Natural killer cell (primary cell): ENCODE measurements around the gene TAPT1. TPM values are rescaled to one million over a fixed set of nuclear protein-coding genes. Genes with fewer than 3 reads are reported as not detected.

Experiments
- ATAC-seq, 3 donors: fragments of 150-1000 bp in 2 of 3; fragments of 200-7000 bp in 1 of 3; cut with Tn5 transposase; 1 replicate in 1 of 3; 2 replicates in 2 of 3; pipeline ENCODE4 v1.10.0; 2021; ENCODE audit warnings: mild to moderate bottlenecking in 2 of 3, moderate library complexity in 2 of 3
- DNase-seq, 2 donors: peaks; one replicate each; pipeline versions ENCODE4 v3.0.0 to v3.0.0-alpha.2; 2013 to 2021; ENCODE audit warnings: mixed read lengths in 1 of 2
- H3K27ac ChIP-seq: one replicate; pipeline ENCODE4 v1.5.1; 2013; ENCODE audit warnings: mild to moderate bottlenecking, low read length
- H3K27me3 ChIP-seq: one replicate; pipeline ENCODE4 v1.6.1; 2013; ENCODE audit warnings: low read length; ENCODE audit not compliant: control insufficient read depth, insufficient read depth
- H3K36me3 ChIP-seq: one replicate; pipeline ENCODE4 v1.6.1; 2013; ENCODE audit warnings: low read length; ENCODE audit not compliant: control insufficient read depth, insufficient read depth
- H3K4me1 ChIP-seq: one replicate; pipeline ENCODE4 v1.6.1; 2013; ENCODE audit warnings: low read length; ENCODE audit not compliant: control insufficient read depth, insufficient read depth
- H3K4me3 ChIP-seq: one replicate; pipeline ENCODE4 v1.5.1; 2013; ENCODE audit warnings: low read length
- H3K9me3 ChIP-seq: one replicate; pipeline ENCODE4 v1.6.1; 2013; ENCODE audit warnings: low read length; ENCODE audit not compliant: control insufficient read depth, insufficient read depth
- H3K27ac Mint-ChIP-seq, 2 donors: one replicate each; pipeline ENCODE4 v1.8.0; 2022; ENCODE audit warnings: mild to moderate bottlenecking in 2 of 2, mixed read lengths in 2 of 2, moderate library complexity in 1 of 2
- H3K27me3 Mint-ChIP-seq, 2 donors: one replicate each; pipeline ENCODE4 v1.8.0; 2022; ENCODE audit warnings: low read depth in 2 of 2, mixed read lengths in 2 of 2
- H3K36me3 Mint-ChIP-seq: one replicate; pipeline ENCODE4 v1.8.0; 2022; ENCODE audit warnings: mixed read lengths
- H3K4me1 Mint-ChIP-seq, 2 donors: one replicate each; pipeline ENCODE4 v1.8.0; 2022; ENCODE audit warnings: mixed read lengths in 2 of 2
- H3K4me3 Mint-ChIP-seq: one replicate; pipeline ENCODE4 v1.8.0; 2022; ENCODE audit warnings: mild to moderate bottlenecking, moderate library complexity, mixed read lengths
- H3K9me3 Mint-ChIP-seq, 2 donors: one replicate each; pipeline ENCODE4 v1.8.0; 2022; ENCODE audit warnings: mixed read lengths in 2 of 2
- CTCF ChIP-seq: fragments of 200-600 bp; IDR thresholded peaks from one replicate; pipeline ENCODE4 v1.8.0; 2022; ENCODE audit warnings: antibody characterized with exemption
- WGBS: methylation state at CpG from one replicate; pipeline ENCODE4 v1.1.7; 2013; ENCODE audit warnings: missing lambda C conversion rate; ENCODE audit not compliant: insufficient coverage; 5-methylcytosine and 5-hydroxymethylcytosine counted together
- intact Hi-C: fragments of 100-400 bp; cut with micrococcal nuclease; formaldehyde crosslinking; loops from one replicate; pipeline ENCODE4 v1.14.2; 2022
- total RNA-seq, 4 donors: library from RNA; stranded (reverse); fragments of 120-200 nt in 1 of 4; gene quantifications; one replicate each; pipeline versions ENCODE4 v1.2.3 to v1.2.4, GENCODE V29; 2013 to 2022

Gene TAPT1
- total RNA-seq, 3 donors from 2014 or later (not counting 1 experiment from before 2014, with no cell fraction given) = 52.5 to 67.5 (median 52.7) TPM

DNA sequence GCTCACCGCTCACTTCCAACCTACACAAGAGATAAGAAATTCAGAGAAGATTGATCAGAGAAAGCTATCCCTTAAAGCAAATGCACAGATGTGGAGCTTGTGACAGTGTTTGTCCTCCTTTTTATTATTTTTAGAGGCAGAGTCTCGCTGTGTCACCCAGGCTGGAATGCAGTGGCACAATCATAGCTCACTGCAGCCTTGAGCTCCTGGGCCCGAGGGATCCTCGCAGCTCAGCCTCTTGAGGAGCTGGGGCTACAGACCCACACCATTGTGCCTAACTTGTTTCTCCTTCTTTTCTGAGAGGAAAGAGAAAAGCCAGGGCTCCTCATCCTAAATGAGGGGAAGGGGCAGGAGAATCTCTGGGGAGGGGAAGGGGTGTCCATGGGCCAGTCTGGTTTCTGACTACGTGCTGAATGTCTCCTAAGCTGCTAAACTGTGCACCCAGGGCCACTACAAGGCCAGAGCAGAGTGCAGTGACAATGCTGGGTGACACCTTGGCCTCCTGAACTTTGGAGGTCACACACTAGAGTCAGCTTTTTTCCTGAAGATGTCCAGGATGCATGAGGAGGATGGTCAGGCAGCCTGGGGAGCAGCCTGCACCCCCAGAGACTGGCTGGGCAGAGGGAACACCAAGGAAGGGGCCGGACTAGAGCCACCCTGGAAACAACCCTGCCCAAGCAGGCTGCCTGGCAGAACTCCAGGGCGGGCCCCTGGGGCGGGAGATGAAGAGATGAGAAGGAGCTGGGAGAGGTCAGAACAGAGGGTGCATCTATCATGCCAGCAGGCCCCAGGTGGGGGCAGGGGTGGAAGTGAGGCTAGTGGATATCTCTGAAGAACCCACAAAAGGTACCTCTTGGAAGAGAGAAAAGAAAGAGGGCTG lies 87.0 kb downstream of the TAPT1 start:
- Mint-ChIP-seq H3K9me3 (peaks cover 5 to 6% of the 10 kb centered on the region in 2 donors), H3K36me3 (no peaks in the 10 kb centered on the region), H3K4me1 (peaks cover 0 to 6% of the 10 kb centered on the region in 2 donors), H3K27me3 (peaks cover 16 to 43% of the 10 kb centered on the region in 2 donors), H3K4me3 (no peak overlapping the region), H3K27ac (no peak overlapping the region)
- DNase-seq = no peak
- Histone ChIP-seq H3K9me3 (no peaks in the 10 kb centered on the region), H3K36me3 (no peaks in the 10 kb centered on the region), H3K27me3 (no peaks in the 10 kb centered on the region), H3K4me3 (no peak overlapping the region), H3K27ac (no peak overlapping the region), H3K4me1 (no peaks in the 10 kb centered on the region)
- intact Hi-C loops = no loop called here
- ATAC-seq = no peak
- 81% methylated on average over 8 of the region's 8 CpGs for WGBS
- no peak for TF ChIP-seq CTCF

- no peaks in the 10 kb centered on the region for H3K36me3 ChIP-seq
- Mint-ChIP-seq H3K9me3 (peaks cover 0 to 3% of the 10 kb centered on the region in 2 donors), H3K36me3 (no peaks in the 10 kb centered on the region), H3K27me3 (peaks cover 17 to 44% of the 10 kb centered on the region in 2 donors), H3K4me3 (no peak overlapping the region), H3K27ac (no peak overlapping the region), H3K4me1 (peaks cover 0 to 6% of the 10 kb centered on the region in 2 donors)
- H3K4me1 ChIP-seq = no peaks in the 10 kb centered on the region
- intact Hi-C loops = no loop called here
- H3K27ac ChIP-seq = no peak overlapping the region
- no peaks in the 10 kb centered on the region for H3K27me3 ChIP-seq
- no peak overlapping the region for H3K4me3 ChIP-seq
- ATAC-seq = no peak
- H3K9me3 ChIP-seq = no peaks in the 10 kb centered on the region
- WGBS = 95% methylated on average over 5 of the region's 5 CpGs
- TF ChIP-seq CTCF = no peak
- DNase-seq = no peak
Measured at GRCh38 chr4:16136827-16137226, 89.4 kb downstream of the TAPT1 start.

GRCh38 chr4:16136311-16136710 lies 90.0 kb downstream of the TAPT1 start:
- no peak overlapping the region for H3K4me3 Mint-ChIP-seq
- H3K27ac ChIP-seq = no peak overlapping the region
- ATAC-seq = no peak
- H3K27me3 ChIP-seq = no peaks in the 10 kb centered on the region
- H3K9me3 ChIP-seq = no peaks in the 10 kb centered on the region
- intact Hi-C loops = no loop called here
- H3K4me1 Mint-ChIP-seq = peaks cover 0 to 6% of the 10 kb centered on the region in 2 donors
- H3K4me3 ChIP-seq = no peak overlapping the region
- 40% methylated on average over 1 of the region's 1 CpG for WGBS
- no peaks in the 10 kb centered on the region for H3K4me1 ChIP-seq
- H3K27me3 Mint-ChIP-seq = peaks cover 17 to 39% of the 10 kb centered on the region in 2 donors
- no peak overlapping the region for H3K27ac Mint-ChIP-seq
- no peak for DNase-seq
- H3K9me3 Mint-ChIP-seq = peaks cover 0 to 3% of the 10 kb centered on the region in 2 donors
- TF ChIP-seq CTCF = no peak
- no peaks in the 10 kb centered on the region for H3K36me3 ChIP-seq
- no peaks in the 10 kb centered on the region for H3K36me3 Mint-ChIP-seq
